IMR-90 (cell line): ENCODE measurements around the gene DENND1A. TPM values are rescaled to one million over a fixed set of nuclear protein-coding genes. Genes with fewer than 3 reads are reported as not detected.

Experiments used
- ATAC-seq: fragments of 200-7000 bp; cut with Tn5 transposase; 2 replicates; pipeline ENCODE4 v1.9.1; 2020; ENCODE audit warnings: low read depth, mild to moderate bottlenecking, moderate library complexity
- BruUV-seq: library from RNA; stranded (reverse); fragments of 400-500 nt; replicated peaks from 2 replicates; lab custom pipeline; 2021; lab: Mats Ljungman, UMichigan
- CTCF ChIA-PET: fragments of 300-600 bp; formaldehyde crosslinking; extraction: SDS; loops from one replicate; lab custom pipeline; 2021; ENCODE audit warnings: antibody characterized with exemption; lab: Yijun Ruan, JAX
- POLR2A ChIA-PET: fragments of 300-600 bp; sonication (Branson Sonifier 250); formaldehyde crosslinking; loops from one replicate; lab custom pipeline; 2022; ENCODE audit warnings: antibody characterized with exemption; ENCODE audit not compliant: unreplicated experiment; lab: Charles Lee
- DNase-seq: peaks from one replicate; pipeline ENCODE4 v3.0.0; 2013
- H2AFZ ChIP-seq: replicated peaks from 2 replicates; pipeline ENCODE3; 2013; ENCODE audit warnings: low read length, mild to moderate bottlenecking; ENCODE audit not compliant: poor library complexity
- H2AK5ac ChIP-seq: 2 replicates; pipeline ENCODE4 v1.6.1; 2013; ENCODE audit warnings: low read depth, low read length, inconsistent platforms
- H2AK9ac ChIP-seq: replicated peaks from 2 replicates; pipeline ENCODE3; 2013; ENCODE audit warnings: mild to moderate bottlenecking, low read depth, low read length, moderate library complexity; ENCODE audit not compliant: poor library complexity
- H2BK120ac ChIP-seq: 2 replicates; pipeline ENCODE4 v1.6.1; 2013; ENCODE audit warnings: low read depth, low read length, inconsistent platforms
- H2BK15ac ChIP-seq: 3 replicates; pipeline ENCODE4 v1.6.1; 2013; ENCODE audit warnings: low read depth, low read length, inconsistent platforms
- H2BK20ac ChIP-seq: 2 replicates; pipeline ENCODE4 v1.6.1; 2013; ENCODE audit warnings: low read depth, mild to moderate bottlenecking, inconsistent platforms, low read length, moderate library complexity
- H2BK5ac ChIP-seq: 2 replicates; pipeline ENCODE4 v1.6.1; 2013; ENCODE audit warnings: mild to moderate bottlenecking, low read depth, low read length, inconsistent platforms; ENCODE audit not compliant: poor library complexity, severe bottlenecking
- H3K14ac ChIP-seq: replicated peaks from 2 replicates; pipeline ENCODE4 v1.6.1; 2013; ENCODE audit warnings: low read depth, low read length, inconsistent platforms
- H3K18ac ChIP-seq: 2 replicates; pipeline ENCODE4 v1.6.1; 2013; ENCODE audit warnings: low read depth, low read length, control low read depth
- H3K23ac ChIP-seq: 2 replicates; pipeline ENCODE4 v1.6.1; 2013; ENCODE audit warnings: low read depth, low read length, inconsistent platforms
- H3K27ac ChIP-seq: 2 replicates; pipeline ENCODE4 v1.5.1; 2013; ENCODE audit warnings: mild to moderate bottlenecking, control low read depth, low read length; ENCODE audit not compliant: insufficient read depth
- H3K27me3 ChIP-seq: 2 replicates; pipeline ENCODE4 v1.6.1; 2013; ENCODE audit warnings: low read length; ENCODE audit not compliant: control insufficient read depth, insufficient read depth
- H3K36me3 ChIP-seq: 2 replicates; pipeline ENCODE4 v1.6.1; 2013; ENCODE audit warnings: low read length, mixed read lengths; ENCODE audit not compliant: control insufficient read depth, insufficient read depth
- H3K4ac ChIP-seq: 2 replicates; pipeline ENCODE4 v1.6.1; 2013; ENCODE audit warnings: low read depth, low read length, inconsistent platforms
- H3K4me1 ChIP-seq: 2 replicates; pipeline ENCODE4 v1.6.1; 2013; ENCODE audit warnings: low read length, mixed read lengths; ENCODE audit not compliant: control insufficient read depth, insufficient read depth
- H3K4me2 ChIP-seq: 2 replicates; pipeline ENCODE4 v1.6.1; 2013; ENCODE audit warnings: low read depth, mild to moderate bottlenecking, control low read depth, low read length, moderate library complexity
- H3K4me3 ChIP-seq: 2 replicates; pipeline ENCODE4 v1.5.1; 2013; ENCODE audit warnings: low read depth, mild to moderate bottlenecking, control low read depth, low read length, moderate library complexity; ENCODE audit not compliant: insufficient read depth
- H3K56ac ChIP-seq: 2 replicates; pipeline ENCODE4 v1.6.1; 2013; ENCODE audit warnings: low read length, inconsistent platforms; ENCODE audit not compliant: insufficient read depth; ENCODE audit errors: extremely low read depth
- H3K79me1 ChIP-seq, 2 experiments: 2 replicates each; pipeline ENCODE4 v1.6.1; 2013; ENCODE audit warnings: low read length in 2 of 2, inconsistent platforms in 1 of 2, low read depth in 1 of 2
- H3K9ac ChIP-seq: 2 replicates; pipeline ENCODE4 v1.6.1; 2013; ENCODE audit warnings: low read depth, low read length, control low read depth
- H3K9me1 ChIP-seq: 2 replicates; pipeline ENCODE4 v1.6.1; 2013; ENCODE audit warnings: low read length, inconsistent platforms; ENCODE audit not compliant: insufficient read depth
- H3K9me3 ChIP-seq: 2 replicates; pipeline ENCODE4 v1.6.1; 2013; ENCODE audit warnings: low read length; ENCODE audit not compliant: control insufficient read depth, insufficient read depth
- H4K20me1 ChIP-seq: 2 replicates; pipeline ENCODE4 v1.6.1; 2013; ENCODE audit warnings: low read length, inconsistent platforms; ENCODE audit not compliant: insufficient read depth
- H4K5ac ChIP-seq: 2 replicates; pipeline ENCODE4 v1.6.1; 2013; ENCODE audit warnings: mild to moderate bottlenecking, low read depth, low read length, control low read depth
- H4K8ac ChIP-seq, 2 experiments: 2 replicates each; pipeline ENCODE4 v1.6.1; 2013; ENCODE audit warnings: low read depth in 2 of 2, low read length in 2 of 2, control low read depth in 1 of 2, inconsistent platforms in 1 of 2
- H4K91ac ChIP-seq: 2 replicates; pipeline ENCODE4 v1.6.1; 2013; ENCODE audit warnings: low read depth, low read length, inconsistent platforms; ENCODE audit not compliant: insufficient read depth
- BHLHE40 ChIP-seq: fragments of 150-350 bp; IDR thresholded peaks from 2 replicates; pipeline ENCODE4 v1.6.1; 2016; ENCODE audit warnings: mild to moderate bottlenecking, low read depth, low read length
- CHD1 ChIP-seq: IDR thresholded peaks from 2 replicates; pipeline ENCODE4 v1.6.1; 2012; ENCODE audit warnings: low read depth, low read length, improper control_type of control experiment
- FOS ChIP-seq: fragments of 150-350 bp; IDR thresholded peaks from 2 replicates; pipeline ENCODE4 v1.6.1; 2016; ENCODE audit warnings: low read depth, low read length
- MAZ ChIP-seq: IDR thresholded peaks from 2 replicates; pipeline ENCODE4 v1.6.1; 2012; ENCODE audit warnings: low read depth, mild to moderate bottlenecking, low read length, improper control_type of control experiment, moderate library complexity, borderline replicate concordance
- RAD21 ChIP-seq: IDR thresholded peaks from 2 replicates; pipeline ENCODE4 v1.6.1; 2012; ENCODE audit warnings: low read length, improper control_type of control experiment
- RCOR1 ChIP-seq: IDR thresholded peaks from 2 replicates; pipeline ENCODE4 v1.6.1; 2012; ENCODE audit warnings: mild to moderate bottlenecking, low read length, improper control_type of control experiment; ENCODE audit not compliant: insufficient replicate concordance
- RFX5 ChIP-seq: IDR thresholded peaks from 2 replicates; pipeline ENCODE4 v1.8.0; 2012; ENCODE audit warnings: low read depth, mild to moderate bottlenecking, low read length, moderate library complexity
- WGBS, 2 experiments: methylation state at CpG; one replicate each; pipeline versions ENCODE4 v1.1.5 to v1.1.7; 2013; ENCODE audit warnings: missing lambda C conversion rate in 2 of 2; ENCODE audit not compliant: insufficient read length in 1 of 2; ENCODE audit errors: extremely low coverage in 2 of 2; 5-methylcytosine and 5-hydroxymethylcytosine counted together
- dilution Hi-C: fragments of 300-500 bp; cut with HindIII; formaldehyde crosslinking; loops from one replicate; pipeline ENCODE4 v1.14.3; 2018; ENCODE audit warnings: low sequenced_read_pairs; ENCODE audit not compliant: unreplicated experiment
- in situ Hi-C: fragments of 300-500 bp; cut with MboI; formaldehyde crosslinking; loops from 3 replicates; pipeline ENCODE4 v1.14.3; 2019; ENCODE audit warnings: low sequenced_read_pairs, inconsistent platforms, mixed read lengths
- intact Hi-C: fragments of 100-400 bp; cut with micrococcal nuclease; formaldehyde crosslinking; loops from 2 replicates; pipeline ENCODE4 v1.10.0; 2022
- polyA plus RNA-seq, 3 experiments: library from polyadenylated mRNA; depleted of rRNA; stranded (reverse); fragments of >200 nt; gene quantifications; 2 replicates each; pipeline ENCODE4 v1.2.3, GENCODE V29; 2012; ENCODE audit warnings: low replicate concordance in 1 of 3
- total RNA-seq: library from RNA; depleted of rRNA; stranded (reverse); fragments of >200 nt; gene quantifications from 2 replicates; pipeline ENCODE4 v1.2.3, GENCODE V29; 2012
- TF ChIP-seq, protein P1 (sequence below): fragments of 150-350 bp; IDR thresholded peaks from 2 replicates; pipeline ENCODE4 v1.6.1; 2017; ENCODE audit warnings: mild to moderate bottlenecking, antibody characterized with exemption, low read length, low read depth
- TF ChIP-seq, protein P2 (sequence below): conservative IDR thresholded peaks from 2 replicates; pipeline ENCODE4 v1.5.1; 2012; ENCODE audit warnings: mild to moderate bottlenecking, low read depth, low read length, improper control_type of control experiment

DENND1A gene
- total and polyA plus RNA-seq, 2 of the 4 experiments (the other 2 are of a cell fraction): 21.4 to 27.6 TPM

GRCh38 chr9:123331346-123332060, 598.4 kb downstream of the DENND1A start:
- peaks cover 4% of the 10 kb centered on the region; the same call in 1 of the 2 replicates for H3K4me1 ChIP-seq
- no peak overlapping the region for H2BK15ac ChIP-seq
- H3K4me2 ChIP-seq: no peak overlapping the region
- no peak overlapping the region for H3K9ac ChIP-seq
- H3K23ac ChIP-seq: no peak overlapping the region
- dilution Hi-C loops: no loop called here
- peaks cover 11% of the 10 kb centered on the region for H3K27me3 ChIP-seq
- no peak overlapping the region for H2AK5ac ChIP-seq
- BruUV-seq: no TSS peak
- WGBS, 2 experiments: 75% methylated on average over 4 of the region's 15 CpGs; no CpG with 5 or more reads in 1 of the 2 experiments
- no peak overlapping the region for H3K4me3 ChIP-seq
- no peak overlapping the region for H3K18ac ChIP-seq
- H3K56ac ChIP-seq: no peak overlapping the region
- in situ Hi-C loops: loop anchor here (25.0 kb wide), 1 partner anchor 494 kb away; the partner anchor contains the start of gene PDCL
- H2AFZ ChIP-seq: no peak overlapping the region
- no peak overlapping the region for H2BK20ac ChIP-seq
- POLR2A ChIA-PET: no interaction called here
- no peaks in the 10 kb centered on the region for H3K36me3 ChIP-seq
- no peak overlapping the region for H3K14ac ChIP-seq
- H4K20me1 ChIP-seq: no peaks in the 10 kb centered on the region
- CTCF ChIA-PET: interaction anchor here (0.5 kb wide), 1 partner anchor 19 kb away, joined by 6 read pairs; no protein-coding TSS in a partner anchor
- no peak for ATAC-seq
- no peak overlapping the region for H2BK120ac ChIP-seq
- no peak for DNase-seq
- TF ChIP-seq RAD21: no peak
- no peak for TF ChIP-seq CHD1
- TF ChIP-seq, protein P1, sequence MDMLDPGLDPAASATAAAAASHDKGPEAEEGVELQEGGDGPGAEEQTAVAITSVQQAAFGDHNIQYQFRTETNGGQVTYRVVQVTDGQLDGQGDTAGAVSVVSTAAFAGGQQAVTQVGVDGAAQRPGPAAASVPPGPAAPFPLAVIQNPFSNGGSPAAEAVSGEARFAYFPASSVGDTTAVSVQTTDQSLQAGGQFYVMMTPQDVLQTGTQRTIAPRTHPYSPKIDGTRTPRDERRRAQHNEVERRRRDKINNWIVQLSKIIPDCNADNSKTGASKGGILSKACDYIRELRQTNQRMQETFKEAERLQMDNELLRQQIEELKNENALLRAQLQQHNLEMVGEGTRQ: no peak
- TF ChIP-seq MAZ: no peak
- TF ChIP-seq, protein P2, sequence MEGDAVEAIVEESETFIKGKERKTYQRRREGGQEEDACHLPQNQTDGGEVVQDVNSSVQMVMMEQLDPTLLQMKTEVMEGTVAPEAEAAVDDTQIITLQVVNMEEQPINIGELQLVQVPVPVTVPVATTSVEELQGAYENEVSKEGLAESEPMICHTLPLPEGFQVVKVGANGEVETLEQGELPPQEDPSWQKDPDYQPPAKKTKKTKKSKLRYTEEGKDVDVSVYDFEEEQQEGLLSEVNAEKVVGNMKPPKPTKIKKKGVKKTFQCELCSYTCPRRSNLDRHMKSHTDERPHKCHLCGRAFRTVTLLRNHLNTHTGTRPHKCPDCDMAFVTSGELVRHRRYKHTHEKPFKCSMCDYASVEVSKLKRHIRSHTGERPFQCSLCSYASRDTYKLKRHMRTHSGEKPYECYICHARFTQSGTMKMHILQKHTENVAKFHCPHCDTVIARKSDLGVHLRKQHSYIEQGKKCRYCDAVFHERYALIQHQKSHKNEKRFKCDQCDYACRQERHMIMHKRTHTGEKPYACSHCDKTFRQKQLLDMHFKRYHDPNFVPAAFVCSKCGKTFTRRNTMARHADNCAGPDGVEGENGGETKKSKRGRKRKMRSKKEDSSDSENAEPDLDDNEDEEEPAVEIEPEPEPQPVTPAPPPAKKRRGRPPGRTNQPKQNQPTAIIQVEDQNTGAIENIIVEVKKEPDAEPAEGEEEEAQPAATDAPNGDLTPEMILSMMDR: no peak
- TF ChIP-seq FOS: no peak
- no peak for TF ChIP-seq RFX5
- no peak for TF ChIP-seq BHLHE40
- no peak for TF ChIP-seq RCOR1
- H3K9me1 ChIP-seq: no peaks in the 10 kb centered on the region
- no peak overlapping the region for H4K5ac ChIP-seq
- H2BK5ac ChIP-seq: no peak overlapping the region
- H3K27ac ChIP-seq: no peak overlapping the region
- no peak overlapping the region for H4K8ac ChIP-seq
- H3K9me3 ChIP-seq: no peaks in the 10 kb centered on the region
- H4K91ac ChIP-seq: no peak overlapping the region
- no peak overlapping the region for H3K4ac ChIP-seq
- no peaks in the 10 kb centered on the region for H3K79me1 ChIP-seq
- H2AK9ac ChIP-seq: no peak overlapping the region
- intact Hi-C loops: no loop called here
